Left lung (tissue), 10 donors: ENCODE data around the gene UBR4. TPM values are rescaled to one million over a fixed set of nuclear protein-coding genes. Genes with fewer than 3 reads are reported as not detected.
"Not testable (repeated sequence)": the region's sequence is repeated elsewhere in the genome, so short reads cannot be mapped to it uniquely, and the experiment has no call there.

ENCODE experiments used
- ATAC-seq: fragments of 200-7000 bp; cut with Tn5 transposase; one replicate; pipeline ENCODE4 v1.9.1; 2020; ENCODE audit warnings: moderate library complexity
- DNase-seq, 4 donors: peaks; one replicate each; pipeline ENCODE4 v3.0.0-alpha.2; 2013 to 2020
- H3K27ac ChIP-seq, 2 donors: fragments of 200-600 bp; sonication (generic) in 1 of 2; one replicate each; pipeline versions ENCODE4 v1.5.0 to v1.8.0; 2020 to 2021
- H3K27me3 ChIP-seq, 2 donors: fragments of 200-600 bp; sonication (generic) in 1 of 2; one replicate each; pipeline versions ENCODE4 v1.5.0 to v1.8.0; 2020 to 2021
- H3K36me3 ChIP-seq, 2 donors: fragments of 200-600 bp; sonication (generic) in 1 of 2; one replicate each; pipeline versions ENCODE4 v1.5.0 to v1.8.0; 2020 to 2021
- H3K4me1 ChIP-seq, 2 donors: fragments of 200-600 bp; one replicate each; pipeline ENCODE4 v1.8.0; 2021
- H3K4me3 ChIP-seq, 2 donors: fragments of 200-600 bp; sonication (generic) in 1 of 2; one replicate each; pipeline versions ENCODE4 v1.5.0 to v1.8.0; 2020 to 2021; ENCODE audit warnings: mild to moderate bottlenecking in 1 of 2
- H3K9me3 ChIP-seq, 2 donors: fragments of 200-600 bp; sonication (generic) in 1 of 2; one replicate each; pipeline versions ENCODE4 v1.5.0 to v1.8.0; 2020 to 2021
- intact Hi-C, 2 donors: fragments of 100-400 bp; cut with DNase I; formaldehyde crosslinking; loops; one replicate each; pipeline versions ENCODE4 v1.11.2 to v1.14.2; 2022
- polyA plus RNA-seq, 6 donors: library from polyadenylated mRNA; unstranded; fragments of 120-200 nt; gene quantifications; one replicate each; pipeline ENCODE4 v1.2.1, GENCODE V29; 2013; ENCODE audit not compliant: insufficient read length in 6 of 6
- total RNA-seq, 2 donors: library from RNA; stranded (reverse); fragmentation: NEBNext Ultra II Directional; extraction: Animal tissue kit (Norgen Biotek cat#: 25700); gene quantifications; one replicate each; pipeline ENCODE4 v1.2.1, GENCODE V29; 2021
- TF ChIP-seq, protein P1 (sequence below), 2 donors: fragments of 200-600 bp; sonication (generic) in 1 of 2; IDR thresholded peaks; one replicate each; pipeline versions ENCODE4 v1.5.0 to v1.8.0; 2021; ENCODE audit warnings: antibody characterized with exemption in 2 of 2
- donor health status: DM: no; HTN: yes; CAD: no.
- donor health status: DM: no; HTN: no; CAD: no.

The UBR4 gene
- total and polyA plus RNA-seq, 8 donors, result 95.9 to 130 (median 109) TPM

DNA sequence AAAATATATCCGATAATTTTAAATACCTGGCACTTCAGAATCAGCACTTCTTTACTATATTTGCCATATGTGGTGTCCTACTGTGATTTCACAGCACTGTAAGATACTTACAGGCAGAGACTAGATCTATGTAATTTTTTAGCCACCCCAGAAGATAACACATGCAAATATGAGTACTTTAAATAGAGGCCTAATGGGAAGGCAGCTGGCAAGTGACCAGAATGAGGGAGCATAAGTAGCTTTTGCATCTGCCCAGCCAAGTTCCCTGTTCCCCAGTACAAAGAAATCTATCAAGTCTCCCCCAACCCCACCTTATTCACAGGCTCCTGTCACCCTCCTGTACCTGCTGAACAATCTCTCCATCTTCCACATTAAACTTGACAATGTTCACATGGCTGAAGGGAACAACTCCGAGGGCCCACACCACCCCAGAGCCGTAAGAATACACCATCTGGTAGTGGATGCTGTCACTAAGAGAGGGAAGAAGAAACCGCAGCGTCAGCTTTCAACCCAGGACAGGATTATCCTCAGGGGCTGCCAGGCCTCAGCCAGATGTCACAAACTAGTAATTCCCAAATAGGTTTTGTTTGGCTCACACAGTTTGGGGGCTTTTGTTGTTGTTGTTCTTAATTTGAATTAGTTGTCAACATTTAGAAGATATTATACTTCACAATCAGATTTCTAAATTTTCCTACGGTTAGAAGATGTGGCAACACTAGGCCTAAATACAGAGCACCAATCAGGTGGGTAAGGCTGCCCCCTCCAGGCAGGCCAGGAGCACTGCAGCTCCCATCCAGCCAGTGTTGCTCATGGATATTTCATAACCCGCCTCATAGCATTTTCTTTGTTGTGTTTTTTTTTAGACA lies 30.8 kb upstream of the UBR4 start:
- Histone ChIP-seq H3K9me3 (no peaks in the 10 kb centered on the region), H3K4me3 (no peak overlapping the region), H3K27me3 (no peaks in the 10 kb centered on the region), H3K27ac (no peak overlapping the region), H3K36me3 (peaks cover 0 to 95% of the 10 kb centered on the region in 2 donors), H3K4me1 (no peaks in the 10 kb centered on the region)
- ATAC-seq (peak; percentile 98), DNase-seq (peak; percentile 32 to 85 (median 60))
- intact Hi-C loops, result no loop called here
- TF ChIP-seq, protein P1, sequence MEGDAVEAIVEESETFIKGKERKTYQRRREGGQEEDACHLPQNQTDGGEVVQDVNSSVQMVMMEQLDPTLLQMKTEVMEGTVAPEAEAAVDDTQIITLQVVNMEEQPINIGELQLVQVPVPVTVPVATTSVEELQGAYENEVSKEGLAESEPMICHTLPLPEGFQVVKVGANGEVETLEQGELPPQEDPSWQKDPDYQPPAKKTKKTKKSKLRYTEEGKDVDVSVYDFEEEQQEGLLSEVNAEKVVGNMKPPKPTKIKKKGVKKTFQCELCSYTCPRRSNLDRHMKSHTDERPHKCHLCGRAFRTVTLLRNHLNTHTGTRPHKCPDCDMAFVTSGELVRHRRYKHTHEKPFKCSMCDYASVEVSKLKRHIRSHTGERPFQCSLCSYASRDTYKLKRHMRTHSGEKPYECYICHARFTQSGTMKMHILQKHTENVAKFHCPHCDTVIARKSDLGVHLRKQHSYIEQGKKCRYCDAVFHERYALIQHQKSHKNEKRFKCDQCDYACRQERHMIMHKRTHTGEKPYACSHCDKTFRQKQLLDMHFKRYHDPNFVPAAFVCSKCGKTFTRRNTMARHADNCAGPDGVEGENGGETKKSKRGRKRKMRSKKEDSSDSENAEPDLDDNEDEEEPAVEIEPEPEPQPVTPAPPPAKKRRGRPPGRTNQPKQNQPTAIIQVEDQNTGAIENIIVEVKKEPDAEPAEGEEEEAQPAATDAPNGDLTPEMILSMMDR (IDR thresholded peaks at IDR 0.05), result peak; percentile 93 to 97

DNA sequence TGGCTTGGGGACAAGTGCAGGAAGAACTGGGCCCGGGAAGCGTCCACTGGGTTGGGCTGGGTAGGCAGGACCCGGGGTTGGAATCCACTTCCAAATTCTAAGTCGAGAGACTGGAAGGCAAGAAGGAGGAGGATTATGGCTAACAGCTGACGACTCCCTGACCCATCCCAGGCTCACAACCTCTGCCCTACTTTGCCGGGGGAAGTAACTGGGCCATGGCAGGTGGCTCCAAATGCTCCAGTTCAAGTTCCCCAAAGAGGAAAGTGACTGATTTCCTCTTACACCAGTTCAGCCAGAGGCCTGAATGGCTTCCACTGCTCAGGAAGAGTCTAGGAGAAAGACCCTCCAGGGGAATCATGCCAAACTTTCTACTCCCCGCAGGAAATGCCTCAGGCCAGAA lies 29.8 kb upstream of the UBR4 start:
- ATAC-seq, result no peak
- TF ChIP-seq, protein P1 (IDR thresholded peaks at IDR 0.05), result no peak

DNA sequence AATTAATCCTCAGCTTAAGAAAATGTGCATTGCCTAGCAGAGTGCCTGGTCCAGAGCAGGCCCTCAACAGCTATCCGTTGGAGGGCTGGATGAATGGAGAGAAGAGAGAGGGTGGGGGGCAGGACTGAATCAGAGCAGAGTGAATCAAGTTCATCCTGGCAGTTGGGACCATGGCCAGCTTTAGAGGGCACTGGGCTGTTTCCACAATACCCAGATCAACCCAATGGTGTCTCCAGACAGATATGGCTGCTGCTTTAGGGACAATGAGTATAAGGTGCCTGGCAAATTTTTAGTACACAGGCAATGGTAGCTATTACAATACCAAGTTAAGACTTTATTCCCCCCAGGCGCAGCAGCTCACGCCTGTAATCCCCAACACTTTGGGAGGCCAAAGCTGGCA lies 24.2 kb upstream of the UBR4 start:
- peaks cover 0 to 100% of the 10 kb centered on the region in 2 donors for H3K36me3 ChIP-seq
- TF ChIP-seq, protein P1 (IDR thresholded peaks at IDR 0.05), result no peak

More for the DNA sequence above, 29.8 kb upstream of the UBR4 start:
- no peak overlapping the region for H3K27ac ChIP-seq
- no peaks in the 10 kb centered on the region for H3K27me3 ChIP-seq
- no peak overlapping the region for H3K4me3 ChIP-seq
- intact Hi-C loops, result no loop called here
- DNase-seq, result no peak
- H3K9me3 ChIP-seq, result no peaks in the 10 kb centered on the region
- H3K4me1 ChIP-seq, result no peaks in the 10 kb centered on the region
- peaks cover 0 to 99% of the 10 kb centered on the region in 2 donors for H3K36me3 ChIP-seq

DNA sequence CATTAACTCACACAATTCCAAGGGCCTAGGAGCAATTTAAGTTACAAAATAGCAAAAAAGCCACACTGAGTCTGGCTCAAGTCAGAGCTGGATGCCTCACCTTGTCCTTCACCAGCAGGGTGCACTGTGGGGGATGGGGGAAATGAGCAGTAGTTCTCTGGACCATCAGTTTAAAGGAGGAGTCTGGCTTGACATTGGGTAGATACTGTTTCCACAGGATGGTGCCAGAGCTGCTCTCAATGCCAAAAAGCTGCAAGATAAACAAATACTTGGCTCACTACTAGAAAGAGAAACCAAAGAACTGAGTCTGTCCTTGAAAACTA lies 22.4 kb upstream of the UBR4 start:
- H3K4me1 ChIP-seq, result no peaks in the 10 kb centered on the region
- TF ChIP-seq, protein P1 (IDR thresholded peaks at IDR 0.05), result no peak
- H3K4me3 ChIP-seq, result no peak overlapping the region
- peak overlapping the region in 1 of 2 donors; percentile 13 for H3K27ac ChIP-seq
- no peaks in the 10 kb centered on the region for H3K9me3 ChIP-seq
- H3K36me3 ChIP-seq, result peaks cover 0 to 99% of the 10 kb centered on the region in 2 donors
- H3K27me3 ChIP-seq, result no peaks in the 10 kb centered on the region
- intact Hi-C loops, result no loop called here
- DNase-seq (peak in 1 of 4 donors; percentile 27), ATAC-seq (peak; percentile 43)

More for the DNA sequence above, 24.2 kb upstream of the UBR4 start:
- H3K27ac ChIP-seq, result no peak overlapping the region
- ATAC-seq, result no peak
- no peaks in the 10 kb centered on the region for H3K9me3 ChIP-seq
- H3K4me1 ChIP-seq, result no peaks in the 10 kb centered on the region
- no peak for DNase-seq
- intact Hi-C loops, result no loop called here
- no peak overlapping the region for H3K4me3 ChIP-seq
- no peaks in the 10 kb centered on the region for H3K27me3 ChIP-seq

DNA sequence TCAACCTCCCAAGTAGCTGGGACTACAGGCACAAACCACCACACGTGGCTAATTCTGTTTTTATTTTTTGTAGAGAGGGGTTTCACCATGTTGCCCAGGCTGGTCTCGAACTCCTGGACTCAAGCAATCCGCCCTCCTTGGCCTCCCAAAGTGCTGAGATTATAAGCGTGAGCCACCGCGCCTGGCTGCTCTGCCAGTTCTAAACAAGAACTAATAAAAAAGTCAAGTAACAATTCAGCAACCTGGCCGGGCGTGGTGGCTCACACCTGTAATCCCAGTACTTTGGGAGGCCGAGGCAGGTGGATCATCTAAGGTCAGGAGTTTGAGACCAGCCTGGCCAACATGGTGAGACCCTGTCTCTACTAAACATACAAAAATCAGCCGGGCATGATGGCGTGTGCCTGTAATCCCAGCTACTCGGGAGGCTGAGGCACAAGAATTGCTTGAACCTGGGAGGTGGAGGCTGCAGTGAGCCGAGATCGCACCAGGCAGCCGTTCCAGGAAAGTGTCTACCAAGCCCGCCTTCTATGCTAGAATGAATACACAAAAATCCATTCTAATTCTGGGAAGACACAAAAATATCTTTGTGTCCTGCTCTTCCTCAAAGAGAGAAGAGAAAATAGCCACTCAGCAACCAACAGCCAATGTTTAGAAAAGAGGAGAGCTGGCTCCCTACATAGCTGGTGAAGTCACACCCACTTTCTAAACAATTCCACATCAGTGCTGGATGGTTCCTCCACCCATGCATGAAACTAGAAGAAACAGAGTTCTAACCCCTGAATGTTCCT lies 21.9 kb upstream of the UBR4 start:
- H3K9me3 ChIP-seq, DNase-seq, H3K27me3 ChIP-seq, intact Hi-C loops, H3K4me3 ChIP-seq, H3K4me1 ChIP-seq: not testable (repeated sequence)
- Histone ChIP-seq H3K36me3 (peaks cover 0 to 99% of the 10 kb centered on the region in 2 donors), H3K27ac (peak overlapping the region in 1 of 2 donors; percentile 13)
- ATAC-seq, result peak; percentile 16
